ENCODE data around the gene TRPC4AP.

Gene TRPC4AP

GRCh38 chr20:34999782-35000181 lies 92.8 kb downstream of the TRPC4AP start:
- DNase-seq, result no peak

DNA sequence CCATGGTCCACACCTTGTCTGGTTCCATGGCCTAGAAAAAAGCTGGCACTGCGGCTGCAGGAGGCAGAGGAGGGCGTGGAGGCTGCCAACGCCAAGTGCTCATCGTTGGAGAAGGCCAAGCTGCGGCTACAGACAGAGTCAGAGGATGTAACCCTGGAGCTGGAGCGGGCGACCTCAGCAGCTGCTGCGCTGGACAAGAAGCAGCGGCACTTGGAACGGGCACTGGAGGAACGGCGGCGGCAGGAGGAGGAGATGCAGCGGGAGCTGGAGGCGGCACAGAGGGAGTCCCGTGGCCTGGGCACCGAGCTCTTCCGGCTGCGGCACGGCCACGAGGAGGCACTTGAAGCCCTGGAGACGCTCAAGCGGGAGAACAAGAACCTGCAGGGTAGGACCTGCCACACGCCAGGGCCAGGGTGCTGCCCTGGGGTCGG lies 93.6 kb downstream of the TRPC4AP start:
- no peak for DNase-seq

GRCh38 chr20:34998331-34998950 lies 94.2 kb downstream of the TRPC4AP start:
- DNase-seq, result no peak

DNA sequence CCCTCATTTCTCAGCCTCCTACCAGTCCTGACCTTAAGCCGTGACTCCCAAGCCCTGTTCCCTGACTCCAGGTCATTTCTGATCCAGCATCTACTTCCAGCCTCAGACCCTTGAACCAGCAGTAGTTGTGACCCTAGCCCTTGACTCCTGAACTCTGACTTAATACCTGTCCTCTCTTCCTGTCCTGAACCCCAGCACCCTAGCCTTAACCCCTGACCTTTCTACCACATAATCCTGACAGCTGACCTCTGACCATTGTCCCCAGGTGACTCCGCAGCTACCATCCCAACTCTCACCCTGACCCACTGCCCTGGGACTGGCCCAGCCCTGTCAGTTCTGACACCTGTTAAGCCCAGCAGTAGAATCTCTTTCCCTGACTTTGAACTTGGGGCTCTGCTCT lies 94.8 kb downstream of the TRPC4AP start:
- DNase-seq, result no peak

DNA sequence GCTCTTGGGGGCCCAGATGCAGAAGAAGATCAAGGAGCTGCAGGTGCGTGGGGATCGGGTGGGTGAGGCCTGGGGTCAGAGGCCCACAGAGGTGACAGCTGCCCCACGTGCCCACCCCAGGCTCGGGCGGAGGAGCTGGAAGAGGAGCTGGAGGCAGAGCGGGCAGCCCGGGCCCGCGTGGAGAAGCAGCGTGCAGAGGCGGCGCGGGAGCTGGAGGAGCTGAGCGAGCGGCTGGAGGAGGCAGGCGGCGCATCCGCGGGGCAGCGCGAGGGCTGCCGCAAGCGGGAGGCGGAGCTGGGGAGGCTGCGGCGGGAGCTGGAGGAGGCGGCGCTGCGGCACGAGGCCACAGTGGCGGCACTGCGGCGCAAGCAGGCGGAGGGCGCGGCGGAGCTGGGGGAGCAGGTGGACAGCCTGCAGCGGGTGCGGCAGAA lies 95.5 kb downstream of the TRPC4AP start:
- DNase-seq, result no peak

GRCh38 chr20:34996243-34997028 lies 96.2 kb downstream of the TRPC4AP start:
- DNase-seq, result no peak

DNA sequence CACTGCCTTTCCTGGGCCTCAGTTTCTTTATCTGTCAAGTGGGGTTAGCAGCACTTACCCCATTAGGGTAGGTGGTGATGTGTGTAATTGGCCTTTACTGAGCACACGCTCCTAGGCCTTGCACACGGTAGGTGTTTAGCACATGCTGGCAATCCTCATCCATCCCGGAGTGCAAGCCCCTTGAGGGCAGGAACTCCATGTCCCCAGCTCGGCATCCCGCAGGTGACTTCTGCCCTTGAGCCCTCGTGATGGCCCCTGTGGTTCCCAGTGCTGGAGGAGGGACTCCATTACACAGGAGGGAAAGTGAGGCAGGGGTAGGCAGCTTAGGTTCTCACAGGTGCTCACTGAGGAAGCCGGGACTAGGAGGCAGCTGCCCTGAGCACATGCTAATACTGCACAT lies 96.9 kb downstream of the TRPC4AP start:
- DNase-seq, result no peak

- DNase-seq, result no peak
These were observed 97.4 kb downstream of the TRPC4AP start for GRCh38 chr20:34995192-34995591.

DNA sequence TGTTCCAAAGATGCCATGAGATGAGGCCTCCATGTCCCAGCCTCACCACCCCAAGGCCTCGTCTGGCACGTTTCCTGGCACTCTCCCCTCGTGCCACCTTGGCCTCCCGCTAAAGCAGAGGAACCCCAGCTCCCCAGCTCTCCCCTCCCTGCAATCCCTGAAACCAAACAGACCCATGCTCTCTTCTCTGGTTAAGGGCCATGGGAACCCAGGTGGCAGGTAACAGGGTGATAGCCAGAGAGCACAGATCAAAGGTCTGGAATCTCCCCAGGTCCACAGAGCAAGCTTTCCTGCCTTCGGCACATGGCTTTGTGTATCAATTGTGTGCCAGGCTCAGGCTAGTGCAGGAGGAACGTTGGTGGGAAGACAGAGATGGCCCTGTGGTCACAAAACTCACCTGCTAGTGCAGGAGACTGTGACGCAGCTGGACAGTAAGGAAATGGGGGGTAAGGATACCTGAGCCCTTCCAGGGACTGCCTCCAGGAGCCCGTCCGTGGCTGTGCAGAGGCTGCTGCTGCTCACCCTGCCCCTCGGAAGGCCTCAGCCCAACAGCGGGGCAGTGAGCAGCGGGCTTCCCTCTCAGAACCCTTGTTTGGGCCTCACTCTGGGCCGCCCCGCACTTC lies 98.0 kb downstream of the TRPC4AP start:
- DNase-seq, result no peak

GRCh38 chr20:34993941-34994508 lies 98.6 kb downstream of the TRPC4AP start:
- no peak for DNase-seq

- no peak for DNase-seq
These were observed 99.7 kb downstream of the TRPC4AP start for GRCh38 chr20:34992751-34993417.

GRCh38 chr20:34990661-34991214 lies 101.9 kb downstream of the TRPC4AP start:
- DNase-seq, result no peak

DNA sequence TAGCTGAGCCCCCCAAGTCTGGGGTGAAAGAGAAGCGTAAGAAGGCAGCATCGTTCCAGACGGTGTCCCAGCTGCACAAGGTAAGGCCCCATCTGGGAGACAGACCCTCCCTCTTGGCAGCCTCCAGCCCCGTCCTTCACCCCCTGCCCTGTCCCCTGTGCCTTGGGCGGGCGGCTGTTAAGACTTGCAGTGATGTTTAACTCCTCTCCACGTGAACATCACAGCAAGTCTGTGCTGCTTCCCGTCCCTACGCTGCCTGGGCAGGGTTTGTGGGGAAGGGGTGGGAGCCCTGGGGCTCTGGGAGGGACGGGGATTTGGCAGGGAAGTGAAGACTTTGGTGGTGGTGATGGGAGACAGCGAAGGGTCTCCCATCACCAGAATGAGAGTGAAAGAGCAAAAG lies 102.4 kb downstream of the TRPC4AP start:
- DNase-seq, result no peak

DNA sequence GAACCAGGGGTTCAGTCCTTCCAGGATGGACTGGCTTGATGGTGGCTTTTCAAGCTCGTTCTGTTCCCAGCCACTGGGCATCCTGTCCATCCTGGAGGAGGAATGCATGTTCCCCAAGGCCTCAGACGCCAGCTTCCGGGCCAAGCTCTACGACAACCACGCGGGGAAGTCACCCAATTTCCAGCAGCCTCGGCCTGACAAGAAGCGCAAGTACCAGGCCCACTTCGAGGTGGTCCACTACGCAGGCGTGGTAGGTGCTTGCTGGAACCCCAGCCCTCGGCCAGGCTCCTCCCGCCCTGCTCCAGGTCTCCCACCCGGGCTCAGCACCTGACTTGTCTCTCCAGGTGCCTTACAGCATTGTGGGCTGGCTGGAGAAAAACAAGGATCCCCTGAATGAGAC lies 102.9 kb downstream of the TRPC4AP start:
- no peak for DNase-seq

- DNase-seq, result no peak
These were observed 103.5 kb downstream of the TRPC4AP start for GRCh38 chr20:34989118-34989517.

DNA sequence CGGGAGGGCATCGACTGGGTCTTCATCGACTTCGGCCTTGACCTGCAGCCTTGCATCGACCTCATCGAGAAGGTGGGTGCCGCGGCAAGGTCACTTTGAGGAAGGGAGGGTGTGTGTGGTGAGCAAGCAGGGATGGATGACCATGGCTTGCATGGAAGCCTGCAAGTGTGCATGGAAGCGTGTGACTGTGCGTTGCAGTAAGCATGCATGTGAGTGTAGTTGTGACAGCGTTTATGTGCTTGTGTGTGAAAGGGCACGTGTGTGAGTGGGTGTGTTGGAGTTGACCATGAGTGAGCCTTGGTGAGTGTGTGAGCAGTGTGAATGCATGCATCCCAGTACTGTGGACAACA lies 104.4 kb downstream of the TRPC4AP start:
- no peak for DNase-seq

DNA sequence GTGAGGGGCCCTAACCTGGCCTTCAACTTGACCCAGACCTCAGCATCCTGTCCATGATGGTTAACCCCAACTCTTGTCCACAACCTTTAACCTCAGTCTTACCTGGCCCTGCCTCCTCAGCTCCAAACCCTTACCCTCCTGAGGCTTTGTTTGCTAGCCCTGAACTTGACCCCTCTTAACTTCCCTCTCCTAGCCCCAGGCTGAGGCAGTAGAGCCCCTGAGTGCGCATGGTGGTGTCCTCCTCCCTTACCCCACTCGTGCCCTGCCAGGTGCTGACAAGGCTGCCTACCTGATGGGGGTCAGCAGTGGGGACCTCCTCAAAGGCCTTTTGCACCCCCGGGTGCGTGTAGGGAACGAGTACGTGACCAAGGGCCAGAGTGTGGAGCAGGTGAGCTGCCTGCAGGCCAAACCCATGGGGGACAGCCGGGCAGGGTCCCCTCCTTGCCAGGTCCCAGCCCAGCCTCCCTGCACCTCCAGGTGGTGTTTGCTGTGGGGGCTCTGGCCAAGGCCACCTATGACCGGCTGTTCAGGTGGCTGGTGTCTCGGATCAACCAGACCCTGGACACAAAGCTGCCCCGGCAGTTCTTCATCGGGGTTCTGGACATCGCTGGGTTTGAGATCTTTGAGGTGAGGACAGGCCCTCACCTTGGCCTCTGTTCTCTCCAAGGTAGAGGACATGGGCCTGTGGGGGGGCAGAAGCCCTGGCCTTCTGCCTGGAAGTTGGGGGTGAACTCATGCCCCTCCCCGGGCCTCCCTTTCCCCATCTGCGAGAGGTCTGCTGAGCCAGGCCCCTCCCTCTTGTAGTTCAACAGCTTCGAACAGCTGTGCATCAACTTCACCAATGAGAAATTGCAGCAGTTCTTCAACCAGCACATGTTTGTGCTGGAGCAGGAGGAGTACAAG lies 105.1 kb downstream of the TRPC4AP start:
- DNase-seq, result no peak

- DNase-seq, result no peak
These were observed 106.0 kb downstream of the TRPC4AP start for GRCh38 chr20:34986311-34987287.

DNA sequence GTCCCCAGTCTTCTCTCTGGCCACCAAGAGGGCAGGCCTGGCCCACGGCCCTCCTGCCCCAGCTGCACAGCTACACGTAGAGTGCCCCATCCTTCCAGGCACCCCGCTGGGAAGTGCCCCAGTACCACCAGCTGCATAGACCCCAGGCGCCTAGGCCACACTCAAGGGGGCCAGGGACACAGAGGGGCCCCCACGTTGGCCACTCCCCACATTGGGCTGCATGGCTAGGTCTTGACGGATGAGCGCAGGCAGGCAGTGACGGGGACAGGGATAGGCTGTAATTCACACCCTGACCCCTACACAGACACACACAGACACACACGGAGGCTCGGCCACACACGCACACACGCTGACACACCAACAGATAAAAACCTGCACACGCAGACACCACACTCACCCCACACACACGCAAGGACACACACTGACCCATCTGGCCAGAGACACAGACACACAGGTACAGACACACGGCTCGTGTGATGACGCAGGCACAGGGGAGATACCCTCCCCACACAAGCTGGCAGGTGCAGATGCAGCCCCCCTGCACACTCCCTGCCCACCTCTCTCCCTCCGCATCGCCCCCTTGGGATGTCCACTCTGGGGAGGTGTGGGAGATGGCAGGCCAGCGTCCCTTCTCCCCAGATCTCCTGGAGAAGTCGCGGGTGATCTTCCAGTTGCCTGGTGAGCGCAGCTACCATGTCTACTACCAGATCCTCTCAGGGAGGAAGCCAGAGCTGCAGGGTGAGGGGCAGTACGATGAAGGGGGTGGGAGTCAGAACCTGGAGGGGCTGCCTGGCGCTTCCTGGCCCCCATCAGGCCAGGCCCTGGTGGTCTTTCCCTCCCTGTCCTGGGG lies 106.9 kb downstream of the TRPC4AP start:
- DNase-seq, result no peak

Data from activated naive CD4-positive, alpha-beta T cell (primary cell).